ENCODE data around the gene PHC2. TPM values are rescaled to one million over a fixed set of nuclear protein-coding genes. Genes with fewer than 3 reads are reported as not detected.

Gene PHC2
- total RNA-seq, 1 experiment from 2014 or later, result 9.4 TPM

GRCh38 chr1:33377756-33378155, 53.1 kb downstream of the PHC2 start:
- Histone ChIP-seq H3K9me3 (ENCODE audit: control insufficient read depth, low read depth, low read length) (no peaks in the 10 kb centered on the region), H2BK12ac (ENCODE audit: insufficient read length, low read depth, low read length) (no peak overlapping the region), H3K18ac (ENCODE audit: insufficient read length, low read depth, low read length) (no peak overlapping the region), H2AFZ (ENCODE audit: low read length) (no peak overlapping the region), H3K23ac (ENCODE audit: insufficient read length, low read depth, low read length) (no peak overlapping the region), H2BK20ac (ENCODE audit: low read depth, low read length, poor library complexity, severe bottlenecking) (no peak overlapping the region), H2BK120ac (ENCODE audit: low read depth, low read length, poor library complexity, severe bottlenecking) (no peak overlapping the region), H3K4me2 (ENCODE audit: insufficient read depth, insufficient read length, low read length) (no peak overlapping the region), H3K14ac (ENCODE audit: insufficient read depth, low read length) (no peak overlapping the region), H4K91ac (ENCODE audit: insufficient read length, low read depth, low read length) (no peak overlapping the region), H4K20me1 (ENCODE audit: control insufficient read depth, insufficient read depth, insufficient read length) (no peaks in the 10 kb centered on the region), H3K23me2 (ENCODE audit: insufficient read length, low read depth, low read length, poor library complexity, severe bottlenecking) (no peaks in the 10 kb centered on the region), H4K5ac (ENCODE audit: insufficient read length, low read depth, low read length) (no peak overlapping the region), H2AK5ac (ENCODE audit: insufficient read length, low read length) (no peak overlapping the region), H3K79me1 (ENCODE audit: insufficient read depth, low read depth, low read length, poor library complexity, severe bottlenecking) (no peaks in the 10 kb centered on the region), H2BK5ac (ENCODE audit: insufficient read length, low read length) (no peak overlapping the region), H2BK15ac (ENCODE audit: low read depth, low read length) (no peak overlapping the region), H3K56ac (ENCODE audit: insufficient read length, low read depth, low read length) (no peak overlapping the region), H3K9ac (ENCODE audit: extremely low read depth, insufficient read length, low read length) (no peak overlapping the region), H4K8ac (replicated peaks; ENCODE audit: insufficient read length, low read depth, low read length) (no peak overlapping the region), H3K79me2 (ENCODE audit: insufficient read depth, low read length) (no peaks in the 10 kb centered on the region), H3K27ac (ENCODE audit: insufficient read length, low read depth, low read length) (no peak overlapping the region), H3K4ac (ENCODE audit: low read depth, low read length) (no peak overlapping the region), H3K4me1 (ENCODE audit: insufficient read depth, low read length) (no peaks in the 10 kb centered on the region; the same call in 1 of the 2 replicates), H3T11ph (ENCODE audit: low read length) (no peak overlapping the region), H3K27me3 (ENCODE audit: insufficient read depth, low read length) (no peaks in the 10 kb centered on the region)
- TF ChIP-seq CTCF (conservative IDR thresholded peaks at IDR 0.05), result no peak
- no peak overlapping the region for H3K27ac Mint-ChIP-seq
- H3K9me3 Mint-ChIP-seq, result no peaks in the 10 kb centered on the region
- no CpG with 5 or more reads among the region's 1 CpG for WGBS (ENCODE audit: extremely low coverage, insufficient read length, low lambda C conversion rate)
- H3K4me1 Mint-ChIP-seq, result peaks cover 11 to 18% of the 10 kb centered on the region in 2 experiments
- H3K27me3 Mint-ChIP-seq (ENCODE audit: low read depth), result peaks cover 9% of the 10 kb centered on the region
- no peak for DNase-seq
- no peak overlapping the region for H3K4me3 Mint-ChIP-seq
- H3K36me3 Mint-ChIP-seq (ENCODE audit: insufficient read depth in 1 of 3, low read depth in 3 of 3), result no peaks in the 10 kb centered on the region

Data from H9 (cell line).